GM19023 (cell line): ENCODE measurements around the gene POLE.
"Not testable (repeated sequence)": the region's sequence is repeated elsewhere in the genome, so short reads cannot be mapped to it uniquely, and the experiment has no call there.

ENCODE experiments used
- ATAC-seq: cut with Tn5 transposase; IDR thresholded peaks from one replicate; pipeline ENCODE4 v1.9.1; 2021; ENCODE audit warnings: mild to moderate bottlenecking, moderate library complexity; ENCODE audit not compliant: unreplicated experiment

Gene POLE

GRCh38 chr12:132600048-132601032, 86.8 kb downstream of the POLE start:
- ATAC-seq = no peak

GRCh38 chr12:132599502-132599901, 87.6 kb downstream of the POLE start:
- not testable (repeated sequence) for ATAC-seq

GRCh38 chr12:132597333-132598316, 89.5 kb downstream of the POLE start:
- no peak for ATAC-seq

DNA sequence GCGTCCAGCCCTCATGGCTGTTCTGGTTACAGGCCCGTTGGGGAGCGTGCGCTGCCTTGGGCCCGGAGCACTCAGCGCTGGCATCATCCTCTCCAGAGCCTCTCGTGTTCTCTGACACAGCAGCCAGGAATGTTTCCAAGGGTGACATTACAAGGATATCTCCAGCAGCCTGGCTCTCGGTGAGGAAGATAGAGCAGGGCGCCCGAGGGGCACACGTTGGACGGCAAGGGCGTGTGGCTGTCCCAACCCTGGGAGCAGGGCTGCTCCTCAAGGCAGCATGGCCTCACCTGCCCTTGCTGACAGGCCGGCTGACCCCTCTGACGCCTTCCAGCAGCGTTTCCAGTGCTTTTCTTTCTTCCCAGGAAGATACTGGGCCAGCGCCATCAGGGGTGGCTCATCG, 91.1 kb downstream of the POLE start:
- ATAC-seq = no peak

DNA sequence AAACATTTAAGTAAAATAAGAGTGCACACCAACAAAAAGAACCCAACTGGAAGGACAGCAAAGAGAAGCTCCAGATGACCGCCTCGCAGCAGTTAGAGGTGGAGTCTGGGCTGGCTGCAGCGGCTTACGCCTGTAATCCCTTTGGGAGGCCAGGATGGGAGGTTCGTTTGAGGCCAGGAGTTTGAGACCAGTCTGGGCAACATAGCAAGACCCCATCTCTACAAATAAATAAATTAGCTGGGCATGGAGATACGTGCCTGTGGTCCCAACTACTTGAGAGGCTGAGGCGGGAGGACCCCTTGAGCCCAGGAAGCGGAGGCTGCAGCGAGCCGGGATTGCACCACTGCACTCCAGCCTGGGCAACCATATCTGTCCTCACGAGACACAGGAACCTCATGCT, 92.0 kb downstream of the POLE start:
- ATAC-seq = no peak

GRCh38 chr12:132593938-132594358, 93.2 kb downstream of the POLE start:
- peak; percentile 64 for ATAC-seq

- ATAC-seq = no peak
Observed at GRCh38 chr12:132593521-132593920, 93.6 kb downstream of the POLE start.

GRCh38 chr12:132593071-132593470, 94.1 kb downstream of the POLE start:
- no peak for ATAC-seq

- no peak for ATAC-seq
Observed at GRCh38 chr12:132592282-132592970, 94.7 kb downstream of the POLE start.

- ATAC-seq = no peak
Observed at GRCh38 chr12:132591107-132591935, 95.8 kb downstream of the POLE start.

GRCh38 chr12:132588821-132589669, 98.1 kb downstream of the POLE start:
- ATAC-seq = no peak

GRCh38 chr12:132588319-132588718, 98.8 kb downstream of the POLE start:
- ATAC-seq = no peak

DNA sequence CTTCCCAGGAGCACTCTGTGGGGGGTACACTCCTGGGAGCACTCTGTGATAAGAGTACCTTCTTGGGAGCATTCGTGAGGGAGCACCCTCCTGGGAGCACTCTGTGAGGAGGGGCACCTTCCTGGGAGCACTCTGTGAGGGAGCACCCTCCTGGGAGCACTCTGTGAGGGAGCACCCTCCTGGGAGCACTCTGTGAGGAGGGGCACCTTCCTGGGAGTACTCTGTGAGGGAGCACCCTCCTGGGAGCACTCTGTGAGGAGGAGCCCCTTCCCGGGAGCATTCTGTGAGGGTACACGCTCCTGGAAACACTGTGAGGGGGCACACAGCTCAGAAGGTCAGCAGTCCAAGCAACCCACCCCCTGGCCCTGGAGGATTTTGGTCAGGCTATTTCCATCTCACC, 99.4 kb downstream of the POLE start:
- ATAC-seq = no peak

GRCh38 chr12:132586929-132587328, 100.2 kb downstream of the POLE start:
- no peak for ATAC-seq

- no peak for ATAC-seq
Observed at GRCh38 chr12:132585177-132585576, 102.0 kb downstream of the POLE start.

- no peak for ATAC-seq
Observed at GRCh38 chr12:132584429-132584828, 102.7 kb downstream of the POLE start.

DNA sequence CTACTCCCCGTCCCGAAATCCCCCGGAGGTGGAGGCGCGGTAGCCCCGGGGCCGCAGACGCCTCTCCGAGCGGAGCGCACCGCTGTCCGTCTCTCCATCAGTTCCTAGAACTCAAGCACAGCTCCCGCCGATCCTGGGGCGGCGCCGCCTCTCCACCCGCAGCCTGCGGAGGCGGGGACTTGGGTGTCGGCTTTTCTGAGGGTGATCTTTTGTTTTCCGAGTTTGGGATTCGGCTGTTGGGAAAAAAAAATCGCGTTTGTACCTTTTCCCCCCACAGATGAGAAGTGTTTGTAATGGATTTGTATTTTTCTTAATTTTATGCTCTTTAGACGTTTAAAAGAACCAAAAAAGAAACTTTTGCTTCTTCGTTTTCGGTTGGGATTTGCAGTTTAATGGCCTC, 103.4 kb downstream of the POLE start:
- ATAC-seq = no peak

DNA sequence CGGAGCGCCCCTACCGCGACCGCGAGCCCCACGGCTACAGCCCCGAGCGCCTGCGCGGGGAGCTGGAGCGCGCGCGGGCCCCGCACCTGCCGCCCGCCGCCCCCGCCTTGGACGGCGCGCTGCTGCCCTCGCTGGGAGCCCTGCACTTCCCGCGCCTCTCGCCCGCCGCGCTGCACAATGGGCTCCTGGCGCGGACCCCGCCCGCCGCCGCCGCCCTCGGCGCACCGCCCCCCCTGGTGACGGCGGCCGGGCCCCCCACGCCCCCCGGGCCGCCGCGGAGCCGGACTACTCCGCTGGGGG, 103.8 kb downstream of the POLE start:
- ATAC-seq = no peak
